ENCODE measurements around the gene PTPRN2. TPM values are rescaled to one million over a fixed set of nuclear protein-coding genes. Genes with fewer than 3 reads are reported as not detected.

PTPRN2 gene
- total RNA-seq, 1 donor from 2014 or later: 11.4 TPM

- Mint-ChIP-seq H3K9me3 (ENCODE audit: low read depth) (no peaks in the 10 kb centered on the region), H3K36me3 (ENCODE audit: insufficient read depth) (no peaks in the 10 kb centered on the region), H3K4me1 (ENCODE audit: low read depth) (no peaks in the 10 kb centered on the region), H3K4me3 (ENCODE audit: low read depth) (no peak overlapping the region), H3K27ac (no peak overlapping the region), H3K27me3 (peaks cover 27% of the 10 kb centered on the region)
- no peak for DNase-seq (ENCODE audit: low spot score, unreplicated experiment)
- no peak for TF ChIP-seq CTCF (IDR thresholded peaks at IDR 0.05; ENCODE audit: unreplicated experiment)
Measured at GRCh38 chr7:157615852-157616251, 971.8 kb downstream of the PTPRN2 start.

- Mint-ChIP-seq H3K9me3 (ENCODE audit: low read depth) (no peaks in the 10 kb centered on the region), H3K27me3 (peaks cover 26% of the 10 kb centered on the region), H3K4me1 (ENCODE audit: low read depth) (no peaks in the 10 kb centered on the region), H3K27ac (no peak overlapping the region), H3K4me3 (ENCODE audit: low read depth) (no peak overlapping the region), H3K36me3 (ENCODE audit: insufficient read depth) (no peaks in the 10 kb centered on the region)
- no peak for DNase-seq (ENCODE audit: low spot score, unreplicated experiment)
- TF ChIP-seq CTCF (IDR thresholded peaks at IDR 0.05; ENCODE audit: unreplicated experiment): no peak
Measured at GRCh38 chr7:157615101-157615817, 972.4 kb downstream of the PTPRN2 start.

- no peak for TF ChIP-seq CTCF (IDR thresholded peaks at IDR 0.05; ENCODE audit: unreplicated experiment)
- H3K36me3 Mint-ChIP-seq (ENCODE audit: insufficient read depth): no peaks in the 10 kb centered on the region
- H3K4me3 Mint-ChIP-seq (ENCODE audit: low read depth): no peak overlapping the region
- H3K4me1 Mint-ChIP-seq (ENCODE audit: low read depth): no peaks in the 10 kb centered on the region
- H3K27ac Mint-ChIP-seq: no peak overlapping the region
- peaks cover 23% of the 10 kb centered on the region for H3K27me3 Mint-ChIP-seq
- H3K9me3 Mint-ChIP-seq (ENCODE audit: low read depth): no peaks in the 10 kb centered on the region
- DNase-seq (ENCODE audit: low spot score, unreplicated experiment): no peak
Measured at GRCh38 chr7:157614457-157615020, 973.1 kb downstream of the PTPRN2 start.

GRCh38 chr7:157613575-157614322, 973.9 kb downstream of the PTPRN2 start:
- H3K9me3 Mint-ChIP-seq (ENCODE audit: low read depth): no peaks in the 10 kb centered on the region
- H3K27ac Mint-ChIP-seq: no peak overlapping the region
- H3K4me3 Mint-ChIP-seq (ENCODE audit: low read depth): no peak overlapping the region
- no peaks in the 10 kb centered on the region for H3K36me3 Mint-ChIP-seq (ENCODE audit: insufficient read depth)
- no peak for TF ChIP-seq CTCF (IDR thresholded peaks at IDR 0.05; ENCODE audit: unreplicated experiment)
- no peaks in the 10 kb centered on the region for H3K4me1 Mint-ChIP-seq (ENCODE audit: low read depth)
- no peak for DNase-seq (ENCODE audit: low spot score, unreplicated experiment)
- peaks cover 23% of the 10 kb centered on the region for H3K27me3 Mint-ChIP-seq

DNA sequence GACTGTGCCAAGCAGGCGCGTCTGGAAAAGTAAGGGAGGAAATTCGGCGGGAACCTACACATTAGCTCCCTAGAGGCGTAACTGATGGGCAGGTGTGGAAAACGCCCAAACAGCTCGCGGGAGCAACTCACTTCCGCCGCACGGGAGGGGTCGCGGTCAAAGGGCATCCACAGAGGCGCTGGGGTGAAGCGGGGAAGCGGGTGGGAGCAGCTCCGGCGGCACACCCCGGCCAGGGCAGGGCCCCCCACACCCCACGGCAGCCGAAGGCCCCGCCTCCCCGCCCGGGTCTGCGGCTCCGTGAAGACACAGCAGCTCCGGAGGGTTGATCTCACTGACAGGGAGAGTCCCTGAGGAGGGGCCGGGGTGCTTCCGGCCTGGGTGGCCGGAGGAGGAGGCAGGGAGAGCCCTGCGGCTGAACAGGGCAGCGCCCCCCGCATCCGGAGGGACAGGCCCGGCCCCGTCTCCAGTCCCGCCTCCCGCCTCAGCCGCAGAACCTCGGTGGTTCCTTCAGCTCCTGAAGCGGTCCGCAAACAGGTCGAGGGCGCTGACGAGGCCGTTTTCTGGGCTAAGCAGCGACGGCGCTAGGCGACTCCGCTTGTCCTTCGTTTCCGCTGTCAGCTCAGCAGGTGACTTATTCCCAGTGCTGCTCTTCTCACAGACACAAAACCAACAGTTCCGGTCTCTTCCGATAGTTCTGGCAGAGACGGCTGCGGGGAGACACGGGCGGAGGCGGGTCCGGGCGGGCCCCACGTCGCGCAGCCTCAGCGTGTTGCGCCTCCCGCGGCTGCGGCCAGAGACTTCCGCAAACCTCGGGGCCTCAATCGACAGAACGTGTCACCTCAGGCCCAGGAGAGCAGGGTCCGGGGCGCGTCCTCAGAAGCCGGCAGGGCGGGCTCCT, 974.7 kb downstream of the PTPRN2 start:
- Mint-ChIP-seq H3K4me3 (ENCODE audit: low read depth) (no peak overlapping the region), H3K27ac (no peak overlapping the region), H3K9me3 (ENCODE audit: low read depth) (no peaks in the 10 kb centered on the region), H3K36me3 (ENCODE audit: insufficient read depth) (no peaks in the 10 kb centered on the region), H3K27me3 (peaks cover 17% of the 10 kb centered on the region), H3K4me1 (ENCODE audit: low read depth) (no peaks in the 10 kb centered on the region)
- no peak for DNase-seq (ENCODE audit: low spot score, unreplicated experiment)
- TF ChIP-seq CTCF (IDR thresholded peaks at IDR 0.05; ENCODE audit: unreplicated experiment): no peak
